T-cell (primary cell): ENCODE data around the gene KDM1B. TPM values are rescaled to one million over a fixed set of nuclear protein-coding genes. Genes with fewer than 3 reads are reported as not detected.

Experiments
- ATAC-seq, 4 experiments: fragments of 200-7000 bp in 3 of 4; fragments of 150-1000 bp in 1 of 4; cut with Tn5 transposase; replicated peaks in 1 of 4; 1 replicate in 3 of 4; 2 replicates in 1 of 4; pipeline ENCODE4 v1.10.0; 2021; ENCODE audit warnings: moderate library complexity in 3 of 4, mild to moderate bottlenecking in 2 of 4, moderate number of reproducible peaks in 1 of 4
- CTCF ChIA-PET, 2 donors: fragments of 300-600 bp; sonication (Branson Sonifier 250); formaldehyde crosslinking; loops; one replicate each; lab custom pipeline; 2022; ENCODE audit warnings: antibody characterized with exemption in 2 of 2; lab: Charles Lee
- POLR2A ChIA-PET, 2 donors: fragments of 300-600 bp; sonication (Branson Sonifier 250); formaldehyde crosslinking; loops; one replicate each; lab custom pipeline; 2022; ENCODE audit warnings: antibody characterized with exemption in 2 of 2; lab: Charles Lee
- DNase-seq, 35 experiments: peaks; one replicate each; pipeline versions ENCODE4 v3.0.0 to v3.0.0-alpha.2; 2013 to 2023
- H3K27ac ChIP-seq: one replicate; pipeline ENCODE4 v1.5.1; 2013; ENCODE audit warnings: low read length
- H3K27me3 ChIP-seq, 2 experiments: replicated peaks in 1 of 2; 1 replicate in 1 of 2; 2 replicates in 1 of 2; pipeline versions ENCODE4 v1.6.1 to v1.7.0; 2013; ENCODE audit warnings: low read length in 1 of 2, mixed read lengths in 1 of 2; ENCODE audit not compliant: control insufficient read depth in 2 of 2, insufficient read depth in 2 of 2; ENCODE audit errors: extremely low read depth in 1 of 2
- H3K36me3 ChIP-seq, 2 donors: 1 replicate in 1 of 2; 2 replicates in 1 of 2; pipeline versions ENCODE4 v1.6.1 to v1.7.0; 2013; ENCODE audit warnings: low read length in 1 of 2; ENCODE audit not compliant: control insufficient read depth in 2 of 2, insufficient read depth in 1 of 2; ENCODE audit errors: extremely low read depth in 1 of 2
- H3K4me1 ChIP-seq, 2 experiments: 1 replicate in 1 of 2; 2 replicates in 1 of 2; pipeline versions ENCODE4 v1.6.1 to v1.7.0; 2013; ENCODE audit warnings: low read length in 2 of 2, mixed read lengths in 1 of 2; ENCODE audit not compliant: insufficient read depth in 2 of 2, control insufficient read depth in 1 of 2; ENCODE audit errors: extremely low read depth in 1 of 2
- H3K4me3 ChIP-seq, 2 donors: 1 replicate in 1 of 2; 2 replicates in 1 of 2; pipeline versions ENCODE4 v1.5.1 to v1.7.0; 2013; ENCODE audit warnings: mild to moderate bottlenecking in 2 of 2, low read length in 1 of 2, moderate library complexity in 1 of 2; ENCODE audit not compliant: control insufficient read depth in 1 of 2; ENCODE audit errors: extremely low read depth in 1 of 2
- H3K9me3 ChIP-seq: 2 replicates; pipeline ENCODE4 v1.7.0; 2013
- H3K27ac Mint-ChIP-seq, 2 donors: one replicate each; pipeline ENCODE4 v1.8.0; 2020 to 2021; ENCODE audit warnings: mild to moderate bottlenecking in 2 of 2, mixed read lengths in 2 of 2
- H3K27me3 Mint-ChIP-seq, 2 donors: one replicate each; pipeline ENCODE4 v1.8.0; 2021 to 2022; ENCODE audit warnings: mixed read lengths in 2 of 2
- H3K36me3 Mint-ChIP-seq: one replicate; pipeline ENCODE4 v1.8.0; 2021; ENCODE audit warnings: mixed read lengths
- H3K4me1 Mint-ChIP-seq, 3 donors: one replicate each; pipeline ENCODE4 v1.8.0; 2020 to 2022; ENCODE audit warnings: mixed read lengths in 3 of 3, mild to moderate bottlenecking in 1 of 3
- H3K4me3 Mint-ChIP-seq, 3 donors: one replicate each; pipeline ENCODE4 v1.8.0; 2020 to 2022; ENCODE audit warnings: mild to moderate bottlenecking in 3 of 3, mixed read lengths in 3 of 3, moderate library complexity in 3 of 3
- H3K9me3 Mint-ChIP-seq, 3 donors: one replicate each; pipeline ENCODE4 v1.8.0; 2020 to 2022; ENCODE audit warnings: mixed read lengths in 3 of 3
- WGBS: methylation state at CpG from one replicate; pipeline ENCODE4 v1.1.5; 2013; ENCODE audit warnings: missing lambda C conversion rate; ENCODE audit not compliant: insufficient coverage; 5-methylcytosine and 5-hydroxymethylcytosine counted together
- total RNA-seq, 35 experiments: library from RNA in 6 of 35; stranded (reverse) in 6 of 35; fragments of 120-200 nt in 1 of 35; gene quantifications; one replicate each; pipeline versions ENCODE4 v1.2.1 to v1.2.4 and lab custom pipeline; 2013 to 2026

Gene KDM1B
- total RNA-seq (10 to 100 TPM in 3 of 5 donors, 1 to 10 TPM in 2; 9.0 to 10.7 (median 10.4) TPM), total RNA-seq (lab: John Stamatoyannopoulos, UW) (6.5 to 23.4 (median 14.5) reads per million in 29 experiments)
- 10.8 TPM for total RNA-seq (2013)

GRCh38 chr6:18155150-18155863 is at the start of gene KDM1B:
TSS of gene KDM1B (plus strand) at chr6:18155422. CDS start at chr6:18159896, 4,474 bp downstream.
- under 1% methylated on average over 64 of the region's 87 CpGs for WGBS
- H3K4me3 ChIP-seq = peak within 1 kb of the TSS; percentile 98

GRCh38 chr6:18107061-18107460 is 48.2 kb upstream of the KDM1B start:
- H3K4me1 ChIP-seq = no peaks in the 10 kb centered on the region
- H3K27me3 ChIP-seq = peaks cover 0 to 12% of the 10 kb centered on the region in 2 experiments
- H3K36me3 ChIP-seq = no peaks in the 10 kb centered on the region
- H3K27me3 Mint-ChIP-seq = peaks cover 22 to 32% of the 10 kb centered on the region in 2 donors
- H3K36me3 Mint-ChIP-seq = peaks cover 5% of the 10 kb centered on the region
- ChIA-PET POLR2A (no interaction called here), CTCF (no interaction called here)
- no peak overlapping the region for H3K4me3 ChIP-seq
- ATAC-seq = no peak
- H3K27ac Mint-ChIP-seq = no peak overlapping the region
- H3K4me3 Mint-ChIP-seq = no peak overlapping the region
- H3K9me3 Mint-ChIP-seq = peaks cover 10 to 17% (median 12%) of the 10 kb centered on the region in 3 donors
- DNase-seq = no peak
- WGBS = no CpG with 5 or more reads among the region's 1 CpG
- H3K4me1 Mint-ChIP-seq = no peaks in the 10 kb centered on the region
- peaks cover 3% of the 10 kb centered on the region for H3K9me3 ChIP-seq
- H3K27ac ChIP-seq = no peak overlapping the region

More at GRCh38 chr6:18155150-18155863, at the start of gene KDM1B:
- Mint-ChIP-seq H3K4me3 (peak within 1 kb of the TSS; percentile 90 to 97 (median 96)), H3K9me3 (no peaks in the 10 kb centered on the region), H3K36me3 (peaks cover 15% of the 10 kb centered on the region), H3K27ac (peak within 1 kb of the TSS; percentile 93 to 97), H3K4me1 (peaks cover 29 to 55% (median 38%) of the 10 kb centered on the region in 3 donors), H3K27me3 (no peaks in the 10 kb centered on the region)
- CTCF ChIA-PET = interaction anchor here (0.6 to 0.7 kb wide), 2 partner anchors 24 to 103 kb away, joined by 5 read pairs; no protein-coding TSS in a partner anchor
- Histone ChIP-seq H3K4me1 (peaks cover 18 to 19% of the 10 kb centered on the region in 2 experiments), H3K9me3 (no peaks in the 10 kb centered on the region), H3K27me3 (no peaks in the 10 kb centered on the region), H3K27ac (peak within 1 kb of the TSS; percentile 90), H3K36me3 (peaks cover 0 to 3% of the 10 kb centered on the region in 2 donors)
- ATAC-seq (peak; percentile 91 to 96 (median 92)), DNase-seq (peak; percentile 97 to 100 (median 98))
- POLR2A ChIA-PET = interaction anchor here in 1 of 2 donors (0.6 kb wide), 1 partner anchor 97 kb away, joined by 10 read pairs; no protein-coding TSS in a partner anchor

- Histone ChIP-seq H3K4me1 (no peaks in the 10 kb centered on the region), H3K27me3 (peaks cover 0 to 5% of the 10 kb centered on the region in 2 experiments), H3K27ac (no peak overlapping the region), H3K4me3 (no peak overlapping the region), H3K36me3 (no peaks in the 10 kb centered on the region), H3K9me3 (peaks cover 3% of the 10 kb centered on the region)
- no peak overlapping the region for H3K4me3 Mint-ChIP-seq
- peaks cover under 1 to 4% (median under 1%) of the 10 kb centered on the region in 3 donors for H3K4me1 Mint-ChIP-seq
- peaks cover 6 to 17% (median 10%) of the 10 kb centered on the region in 3 donors for H3K9me3 Mint-ChIP-seq
- H3K27me3 Mint-ChIP-seq = peaks cover 25 to 27% of the 10 kb centered on the region in 2 donors
- no peak overlapping the region for H3K27ac Mint-ChIP-seq
- CTCF ChIA-PET = no interaction called here
- no peak for ATAC-seq
- H3K36me3 Mint-ChIP-seq = peaks cover 5% of the 10 kb centered on the region
- DNase-seq = no peak
- POLR2A ChIA-PET = no interaction called here
Observed at GRCh38 chr6:18110162-18110561, 45.1 kb upstream of the KDM1B start.

GRCh38 chr6:18115356-18115755 is 39.9 kb upstream of the KDM1B start:
- Histone ChIP-seq H3K36me3 (no peaks in the 10 kb centered on the region), H3K4me1 (no peaks in the 10 kb centered on the region), H3K27me3 (peaks cover 0 to 4% of the 10 kb centered on the region in 2 experiments), H3K9me3 (no peaks in the 10 kb centered on the region), H3K4me3 (no peak overlapping the region), H3K27ac (no peak overlapping the region)
- no peaks in the 10 kb centered on the region for H3K9me3 Mint-ChIP-seq
- H3K27me3 Mint-ChIP-seq = peaks cover 18 to 27% of the 10 kb centered on the region in 2 donors
- H3K36me3 Mint-ChIP-seq = no peaks in the 10 kb centered on the region
- CTCF ChIA-PET = no interaction called here
- DNase-seq = no peak
- no peak for ATAC-seq
- H3K4me1 Mint-ChIP-seq = peaks cover 6 to 11% (median 8%) of the 10 kb centered on the region in 3 donors
- WGBS = 33% methylated on average over 1 of the region's 2 CpGs
- no peak overlapping the region for H3K27ac Mint-ChIP-seq
- POLR2A ChIA-PET = interaction anchor here in 1 of 2 donors (0.6 kb wide), 1 partner anchor 149 kb away, joined by 11 read pairs; the partner anchor contains the start of gene DEK
- no peak overlapping the region for H3K4me3 Mint-ChIP-seq

GRCh38 chr6:18117136-18117535 is 38.1 kb upstream of the KDM1B start:
- Histone ChIP-seq H3K9me3 (no peaks in the 10 kb centered on the region), H3K27me3 (peaks cover 0 to 10% of the 10 kb centered on the region in 2 experiments), H3K36me3 (no peaks in the 10 kb centered on the region), H3K4me1 (peaks cover 0 to 9% of the 10 kb centered on the region in 2 experiments), H3K27ac (no peak overlapping the region), H3K4me3 (no peak overlapping the region)
- Mint-ChIP-seq H3K27ac (no peak overlapping the region), H3K9me3 (no peaks in the 10 kb centered on the region), H3K4me1 (peaks cover 6 to 18% (median 12%) of the 10 kb centered on the region in 3 donors), H3K4me3 (no peak overlapping the region), H3K27me3 (peaks cover 8 to 22% of the 10 kb centered on the region in 2 donors), H3K36me3 (no peaks in the 10 kb centered on the region)
- no peak for DNase-seq
- ChIA-PET CTCF (no interaction called here), POLR2A (no interaction called here)
- ATAC-seq = no peak
- WGBS = 93% methylated on average over 5 of the region's 5 CpGs

- peaks cover 12 to 18% of the 10 kb centered on the region in 2 donors for H3K27me3 Mint-ChIP-seq
- H3K27me3 ChIP-seq = peaks cover 0 to 10% of the 10 kb centered on the region in 2 experiments
- H3K36me3 Mint-ChIP-seq = no peaks in the 10 kb centered on the region
- ChIA-PET POLR2A (no interaction called here), CTCF (interaction anchor here (0.6 to 1.0 kb wide), 4 partner anchors 9 to 1346 kb away, joined by 3 to 4 read pairs (median 4); no protein-coding TSS in a partner anchor)
- no peak overlapping the region for H3K4me3 ChIP-seq
- no peaks in the 10 kb centered on the region for H3K9me3 ChIP-seq
- H3K27ac Mint-ChIP-seq = no peak overlapping the region
- no peak overlapping the region for H3K27ac ChIP-seq
- ATAC-seq (no peak), DNase-seq (no peak)
- peaks cover 0 to 16% of the 10 kb centered on the region in 2 experiments for H3K4me1 ChIP-seq
- H3K4me3 Mint-ChIP-seq = no peak overlapping the region
- WGBS = 92% methylated on average over 3 of the region's 3 CpGs
- H3K4me1 Mint-ChIP-seq = peaks cover 15 to 25% (median 19%) of the 10 kb centered on the region in 3 donors
- H3K9me3 Mint-ChIP-seq = peaks cover 0 to 7% (median 0%) of the 10 kb centered on the region in 3 donors
- no peaks in the 10 kb centered on the region for H3K36me3 ChIP-seq
Observed at GRCh38 chr6:18118330-18118729, 36.9 kb upstream of the KDM1B start.
